Gastrocnemius medialis (tissue), 4 donors: ENCODE measurements around the gene ZNF438. TPM values are rescaled to one million over a fixed set of nuclear protein-coding genes. Genes with fewer than 3 reads are reported as not detected.

Source experiments
- ATAC-seq, 2 donors: fragments of 150-250 bp; one replicate each; pipeline ENCODE4 v1.9.1; 2016
- DNase-seq, 2 donors: peaks; one replicate each; pipeline ENCODE4 v3.0.0-alpha.2; 2019
- H3K27ac ChIP-seq, 4 donors: fragments of 200-600 bp; sonication (generic); 1 replicate in 1 of 4; 2 replicates in 3 of 4; pipeline ENCODE4 v1.5.1; 2016 to 2018; ENCODE audit warnings: mild to moderate bottlenecking in 2 of 4, moderate library complexity in 1 of 4
- H3K27me3 ChIP-seq, 3 donors: fragments of 200-600 bp; sonication (generic) in 2 of 3; 1 replicate in 1 of 3; 2 replicates in 2 of 3; pipeline versions ENCODE4 v1.5.1 to v1.6.0; 2016 to 2019; ENCODE audit warnings: mild to moderate bottlenecking in 1 of 3, moderate library complexity in 1 of 3
- H3K36me3 ChIP-seq, 2 donors: fragments of 200-600 bp; sonication (generic) in 1 of 2; one replicate each; pipeline ENCODE4 v1.5.1; 2017 to 2018
- H3K4me1 ChIP-seq, 2 donors: fragments of 200-600 bp; sonication (generic) in 1 of 2; one replicate each; pipeline ENCODE4 v1.5.1; 2016 to 2017; ENCODE audit warnings: mild to moderate bottlenecking in 2 of 2
- H3K4me3 ChIP-seq, 4 donors: fragments of 200-600 bp; sonication (generic) in 3 of 4; 1 replicate in 1 of 4; 2 replicates in 3 of 4; pipeline ENCODE4 v1.5.1; 2016 to 2019; ENCODE audit warnings: mild to moderate bottlenecking in 2 of 4
- H3K9me3 ChIP-seq, 3 donors: fragments of 200-600 bp; sonication (generic) in 2 of 3; 1 replicate in 1 of 3; 2 replicates in 2 of 3; pipeline ENCODE4 v1.5.1; 2016 to 2019
- POLR2A ChIP-seq, 2 donors: fragments of 450-650 bp; IDR thresholded peaks; one replicate each; pipeline ENCODE4 v1.6.1; 2017; ENCODE audit warnings: antibody characterized with exemption in 2 of 2, mild to moderate bottlenecking in 2 of 2, moderate library complexity in 2 of 2
- in situ Hi-C, 4 donors: fragments of 200-750 bp; cut with MboI; loops; one replicate each; pipeline versions ENCODE4 v1.15.0 to v1.8.0; 2017; ENCODE audit warnings: low sequenced_read_pairs in 4 of 4
- intact Hi-C: fragments of 100-400 bp; cut with DNase I; formaldehyde crosslinking; loops from one replicate; pipeline ENCODE4 v1.15.1; 2023; ENCODE audit warnings: low total_unique reads
- total RNA-seq, 4 donors: library from RNA; depleted of rRNA; stranded (reverse); fragments of >200 nt; gene quantifications; one replicate each; pipeline versions ENCODE4 v1.1.0 to v1.2.3, GENCODE V29; 2016
- TF ChIP-seq, protein P1 (sequence below), 5 experiments: fragments of 450-650 bp in 3 of 5; fragments of 200-600 bp in 2 of 5; sonication (generic) in 2 of 5; IDR thresholded peaks in 4 of 5; conservative IDR thresholded peaks in 1 of 5; 1 replicate in 4 of 5; 2 replicates in 1 of 5; pipeline ENCODE4 v1.5.1; 2016 to 2019; ENCODE audit warnings: antibody characterized with exemption in 5 of 5, mild to moderate bottlenecking in 3 of 5, moderate library complexity in 3 of 5

Gene ZNF438
- total RNA-seq, 4 donors from 2014 or later = 14.4 to 37.0 (median 26.5) TPM

DNA sequence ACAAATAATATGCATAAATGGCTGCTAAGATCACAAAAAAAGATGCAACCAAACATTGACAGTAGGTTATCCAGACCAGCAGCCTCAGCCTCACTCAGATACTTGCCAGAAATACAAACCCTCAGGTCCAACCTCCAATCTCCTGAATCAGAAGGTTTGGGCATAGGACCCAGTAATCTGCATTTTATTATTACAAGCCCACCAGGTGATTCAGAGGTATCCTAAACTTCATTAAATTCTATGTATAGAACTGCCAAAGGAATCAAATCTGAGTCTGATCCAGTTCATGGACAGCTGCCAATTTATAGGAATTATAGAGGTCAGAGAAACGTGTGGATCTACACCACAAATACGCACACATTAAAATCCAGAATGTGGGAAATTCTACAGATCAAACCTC is 41.3 kb downstream of the ZNF438 start:
- ATAC-seq (no peak), DNase-seq (no peak)
- in situ Hi-C loops (no loop called here), intact Hi-C loops (no loop called here)
- Histone ChIP-seq H3K4me3 (no peak overlapping the region), H3K27ac (no peak overlapping the region), H3K27me3 (no peaks in the 10 kb centered on the region), H3K4me1 (peaks cover 32 to 52% of the 10 kb centered on the region in 2 donors), H3K36me3 (no peaks in the 10 kb centered on the region), H3K9me3 (no peaks in the 10 kb centered on the region)
- TF ChIP-seq POLR2A (IDR thresholded peaks at IDR 0.05) = no peak
- TF ChIP-seq, protein P1, sequence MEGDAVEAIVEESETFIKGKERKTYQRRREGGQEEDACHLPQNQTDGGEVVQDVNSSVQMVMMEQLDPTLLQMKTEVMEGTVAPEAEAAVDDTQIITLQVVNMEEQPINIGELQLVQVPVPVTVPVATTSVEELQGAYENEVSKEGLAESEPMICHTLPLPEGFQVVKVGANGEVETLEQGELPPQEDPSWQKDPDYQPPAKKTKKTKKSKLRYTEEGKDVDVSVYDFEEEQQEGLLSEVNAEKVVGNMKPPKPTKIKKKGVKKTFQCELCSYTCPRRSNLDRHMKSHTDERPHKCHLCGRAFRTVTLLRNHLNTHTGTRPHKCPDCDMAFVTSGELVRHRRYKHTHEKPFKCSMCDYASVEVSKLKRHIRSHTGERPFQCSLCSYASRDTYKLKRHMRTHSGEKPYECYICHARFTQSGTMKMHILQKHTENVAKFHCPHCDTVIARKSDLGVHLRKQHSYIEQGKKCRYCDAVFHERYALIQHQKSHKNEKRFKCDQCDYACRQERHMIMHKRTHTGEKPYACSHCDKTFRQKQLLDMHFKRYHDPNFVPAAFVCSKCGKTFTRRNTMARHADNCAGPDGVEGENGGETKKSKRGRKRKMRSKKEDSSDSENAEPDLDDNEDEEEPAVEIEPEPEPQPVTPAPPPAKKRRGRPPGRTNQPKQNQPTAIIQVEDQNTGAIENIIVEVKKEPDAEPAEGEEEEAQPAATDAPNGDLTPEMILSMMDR (IDR thresholded peaks at IDR 0.05 in 4 of 5, conservative IDR thresholded peaks at IDR 0.05 in 1 of 5) = no peak

DNA sequence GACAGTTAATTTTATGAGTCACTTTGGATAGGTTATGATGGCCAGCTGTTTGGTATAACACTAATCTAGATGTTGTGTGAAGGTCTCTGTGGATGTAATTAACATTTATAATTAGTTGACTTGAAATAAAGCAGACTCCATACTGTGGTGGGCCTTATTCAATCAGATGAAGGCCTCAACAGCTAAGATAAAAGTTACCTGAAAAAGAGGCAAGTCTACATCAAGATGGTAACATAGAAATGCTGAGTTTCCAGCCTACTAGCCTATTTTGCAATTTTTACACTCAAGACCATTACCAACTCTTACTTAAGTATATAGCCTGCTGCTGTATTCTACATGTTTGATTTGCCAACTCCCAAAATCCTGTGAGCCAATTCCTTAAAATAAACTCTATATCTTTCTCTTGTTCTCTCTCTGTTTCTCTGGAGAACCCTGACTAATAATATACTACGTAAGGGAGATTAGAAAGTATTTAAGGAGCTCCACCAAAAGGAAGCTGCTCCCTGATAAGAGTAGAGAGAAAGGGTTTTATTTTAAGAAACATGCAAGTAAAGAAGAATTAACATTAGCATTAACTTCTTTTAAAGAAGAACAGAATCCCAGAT is 42.7 kb downstream of the ZNF438 start:
- intact Hi-C loops = no loop called here
- in situ Hi-C loops = no loop called here
- Histone ChIP-seq H3K4me1 (peaks cover 46 to 65% of the 10 kb centered on the region in 2 donors), H3K36me3 (no peaks in the 10 kb centered on the region), H3K27ac (peak overlapping the region; percentile 41 to 59 (median 54)), H3K9me3 (no peaks in the 10 kb centered on the region), H3K27me3 (no peaks in the 10 kb centered on the region), H3K4me3 (no peak overlapping the region)
- no peak for ATAC-seq
- no peak for DNase-seq
- no peak for TF ChIP-seq POLR2A (IDR thresholded peaks at IDR 0.05)
- TF ChIP-seq, protein P1 (IDR thresholded peaks at IDR 0.05 in 4 of 5, conservative IDR thresholded peaks at IDR 0.05 in 1 of 5) = no peak

DNA sequence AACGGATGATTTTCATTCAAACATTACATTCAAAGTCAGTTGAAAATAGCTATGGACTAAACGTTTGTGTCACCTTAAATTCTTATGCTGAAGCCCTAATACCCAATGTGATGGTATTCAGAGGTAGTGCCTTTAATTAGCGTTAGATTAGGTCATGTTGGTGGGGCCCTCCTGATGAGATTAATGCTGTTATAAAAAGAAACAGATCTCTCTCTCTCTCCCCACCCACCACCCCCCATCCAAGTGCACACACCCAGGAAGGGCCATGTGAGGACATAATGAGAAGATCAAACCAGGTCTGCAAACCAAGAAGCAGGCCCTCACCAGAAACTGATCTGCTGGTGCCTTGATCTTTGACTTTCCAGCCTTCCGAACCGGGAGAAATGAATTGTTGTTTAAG is 44.2 kb downstream of the ZNF438 start:
- intact Hi-C loops = no loop called here
- TF ChIP-seq, protein P1 (IDR thresholded peaks at IDR 0.05 in 4 of 5, conservative IDR thresholded peaks at IDR 0.05 in 1 of 5) = no peak
- no peak for TF ChIP-seq POLR2A (IDR thresholded peaks at IDR 0.05)
- H3K27ac ChIP-seq = peak overlapping the region; percentile 9 to 68 (median 52)
- DNase-seq (no peak), ATAC-seq (no peak)
- peaks cover 60 to 61% of the 10 kb centered on the region in 2 donors for H3K4me1 ChIP-seq
- no peaks in the 10 kb centered on the region for H3K27me3 ChIP-seq
- no peak overlapping the region for H3K4me3 ChIP-seq
- in situ Hi-C loops = no loop called here
- no peaks in the 10 kb centered on the region for H3K9me3 ChIP-seq
- H3K36me3 ChIP-seq = no peaks in the 10 kb centered on the region

DNA sequence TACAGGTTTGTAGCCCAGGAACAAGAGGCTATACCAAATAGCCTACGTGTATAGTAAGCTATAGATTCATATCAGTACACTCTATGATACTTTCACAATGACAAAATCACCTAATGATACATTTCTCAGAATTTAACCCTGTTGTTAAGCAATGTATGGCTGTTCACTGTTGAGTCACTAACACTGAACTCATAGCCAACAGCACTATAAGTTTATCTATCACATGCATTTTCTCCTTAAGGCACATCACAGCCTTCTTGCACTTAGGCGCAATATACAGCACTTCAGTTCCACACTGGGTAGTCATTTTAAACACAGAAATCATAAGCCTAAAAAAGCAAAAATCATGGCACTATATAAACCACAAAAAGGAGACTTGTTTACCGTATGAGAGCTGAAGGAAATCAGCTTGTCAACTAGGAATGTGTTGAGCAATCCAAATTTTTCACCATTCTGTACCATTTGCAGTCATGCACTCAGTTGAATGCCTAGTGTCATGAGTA is 45.6 kb downstream of the ZNF438 start:
- Histone ChIP-seq H3K27me3 (no peaks in the 10 kb centered on the region), H3K9me3 (no peaks in the 10 kb centered on the region), H3K4me3 (no peak overlapping the region), H3K27ac (peak overlapping the region; percentile 68 to 91 (median 76)), H3K36me3 (no peaks in the 10 kb centered on the region), H3K4me1 (peaks cover 58 to 68% of the 10 kb centered on the region in 2 donors)
- TF ChIP-seq POLR2A (IDR thresholded peaks at IDR 0.05) = no peak
- TF ChIP-seq, protein P1 (IDR thresholded peaks at IDR 0.05 in 4 of 5, conservative IDR thresholded peaks at IDR 0.05 in 1 of 5) = no peak
- DNase-seq (no peak), ATAC-seq (no peak)
- intact Hi-C loops (no loop called here), in situ Hi-C loops (no loop called here)
